Measurements from ENCODE around the gene CPNE7.

The CPNE7 gene

DNA sequence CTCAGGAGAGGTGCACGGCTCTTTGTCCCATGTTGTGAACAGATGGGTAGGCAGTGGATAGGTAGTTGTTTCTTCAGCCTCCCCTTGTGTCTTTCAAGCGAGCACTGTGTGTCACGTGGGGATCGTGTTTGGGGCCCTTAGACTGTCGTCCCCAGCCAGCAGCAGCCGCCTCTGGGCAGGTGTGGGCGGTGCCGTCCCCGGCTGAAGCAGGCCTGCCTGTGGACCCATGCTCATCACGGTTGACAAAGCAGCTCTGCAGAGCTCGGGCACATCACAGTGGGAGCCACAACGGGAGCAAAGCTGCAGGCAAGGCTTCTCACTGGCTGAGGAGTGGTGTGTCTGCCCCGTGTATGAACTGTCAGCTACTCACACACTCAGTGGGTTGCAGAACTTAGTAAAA is 19.8 kb upstream of the CPNE7 start:
- WGBS (ENCODE audit: insufficient coverage): 99% methylated on average over 12 of the region's 13 CpGs
- Histone ChIP-seq H3K4me3 (ENCODE audit: control insufficient read depth in 1 of 7, extremely low read depth in 1 of 7, insufficient read depth in 4 of 7, low read depth in 2 of 7, low read length in 6 of 7) (no peak overlapping the region), H3K4me1 (ENCODE audit: control extremely low read depth in 1 of 4, control insufficient read depth in 4 of 4, insufficient read depth in 4 of 4, low read length in 3 of 4) (peaks cover 0 to 27% (median 17%) of the 10 kb centered on the region in 4 experiments), H3K9me3 (ENCODE audit: control extremely low read depth in 1 of 5, control insufficient read depth in 4 of 5, insufficient read depth in 2 of 5, low read depth in 1 of 5, low read length in 4 of 5) (no peaks in the 10 kb centered on the region), H3K36me3 (ENCODE audit: control insufficient read depth in 4 of 4, insufficient read depth in 4 of 4, low read length in 3 of 4) (peaks cover 4 to 53% (median 36%) of the 10 kb centered on the region in 4 experiments), H3K27me3 (replicated peaks in 2 of 5; ENCODE audit: control insufficient read depth in 4 of 5, insufficient read depth in 5 of 5, low read length in 4 of 5) (no peaks in the 10 kb centered on the region), H3K27ac (ENCODE audit: insufficient read depth in 1 of 2, low read depth in 1 of 2, low read length in 2 of 2, poor library complexity in 1 of 2, severe bottlenecking in 2 of 2) (no peak overlapping the region)
- POLR2A ChIA-PET: no interaction called here
- DNase-seq: no peak
- CTCF ChIA-PET: interaction anchor here (0.7 to 3.2 kb wide), 5 partner anchors 8 to 220 kb away, joined by 3 to 12 read pairs (median 6); partner anchors contain the start of gene SPG7

GRCh38 chr16:89556750-89557689 is 18.5 kb upstream of the CPNE7 start:
- Histone ChIP-seq H3K9me3 (ENCODE audit: control extremely low read depth in 1 of 5, control insufficient read depth in 4 of 5, insufficient read depth in 2 of 5, low read depth in 1 of 5, low read length in 4 of 5) (no peaks in the 10 kb centered on the region), H3K27me3 (replicated peaks in 2 of 5; ENCODE audit: control insufficient read depth in 4 of 5, insufficient read depth in 5 of 5, low read length in 4 of 5) (no peaks in the 10 kb centered on the region), H3K4me3 (ENCODE audit: control insufficient read depth in 1 of 7, extremely low read depth in 1 of 7, insufficient read depth in 4 of 7, low read depth in 2 of 7, low read length in 6 of 7) (no peak overlapping the region), H3K4me1 (ENCODE audit: control extremely low read depth in 1 of 4, control insufficient read depth in 4 of 4, insufficient read depth in 4 of 4, low read length in 3 of 4) (peaks cover 0 to 33% (median 26%) of the 10 kb centered on the region in 4 experiments), H3K36me3 (ENCODE audit: control insufficient read depth in 4 of 4, insufficient read depth in 4 of 4, low read length in 3 of 4) (peaks cover 4 to 50% (median 34%) of the 10 kb centered on the region in 4 experiments), H3K27ac (ENCODE audit: insufficient read depth in 1 of 2, low read depth in 1 of 2, low read length in 2 of 2, poor library complexity in 1 of 2, severe bottlenecking in 2 of 2) (peak overlapping the region in 1 of 2 experiments; percentile 9)
- ChIA-PET CTCF (interaction anchor here (0.6 to 3.2 kb wide), 19 partner anchors 8 to 259 kb away, joined by 3 to 12 read pairs (median 5); partner anchors contain the start of gene SPG7), POLR2A (interaction anchor here (1.0 kb wide), 1 partner anchor 17 kb away, joined by 3 read pairs; no protein-coding TSS in a partner anchor)
- DNase-seq: peak; percentile 76 to 87 (median 82)
- WGBS (ENCODE audit: insufficient coverage): 59% methylated on average over 34 of the region's 34 CpGs

- POLR2A ChIA-PET: interaction anchor here (1.0 kb wide), 1 partner anchor 18 kb away, joined by 3 read pairs; no protein-coding TSS in a partner anchor
Measured at GRCh38 chr16:89557690-89558490, 17.7 kb upstream of the CPNE7 start.

GRCh38 chr16:89560378-89561141 is 15.0 kb upstream of the CPNE7 start, which contains the start of gene RPL13:
Gene RPL13, plus strand, starts transcription at chr16:89560682. Its CDS starts 278 bp downstream, at chr16:89560960.
- WGBS (ENCODE audit: insufficient coverage): under 1% methylated on average over 72 of the region's 87 CpGs
- POLR2A ChIA-PET: no interaction called here
- Histone ChIP-seq H3K36me3 (ENCODE audit: control insufficient read depth in 4 of 4, insufficient read depth in 4 of 4, low read length in 3 of 4) (peaks cover 7 to 51% (median 38%) of the 10 kb centered on the region in 4 experiments), H3K27me3 (replicated peaks in 2 of 5; ENCODE audit: control insufficient read depth in 4 of 5, insufficient read depth in 5 of 5, low read length in 4 of 5) (no peaks in the 10 kb centered on the region), H3K4me3 (ENCODE audit: control insufficient read depth in 1 of 7, extremely low read depth in 1 of 7, insufficient read depth in 4 of 7, low read depth in 2 of 7, low read length in 6 of 7) (peak within 1 kb of the TSS; percentile 79 to 96 (median 89)), H3K4me1 (ENCODE audit: control extremely low read depth in 1 of 4, control insufficient read depth in 4 of 4, insufficient read depth in 4 of 4, low read length in 3 of 4) (peaks cover 0 to 68% (median 57%) of the 10 kb centered on the region in 4 experiments), H3K9me3 (ENCODE audit: control extremely low read depth in 1 of 5, control insufficient read depth in 4 of 5, insufficient read depth in 2 of 5, low read depth in 1 of 5, low read length in 4 of 5) (no peaks in the 10 kb centered on the region), H3K27ac (ENCODE audit: insufficient read depth in 1 of 2, low read depth in 1 of 2, low read length in 2 of 2, poor library complexity in 1 of 2, severe bottlenecking in 2 of 2) (peak within 1 kb of the TSS; percentile 84 to 94)
- peak; percentile 93 to 97 (median 96) for DNase-seq
- CTCF ChIA-PET: interaction anchor here (1.7 kb wide), 1 partner anchor 21 kb away, joined by 5 read pairs; no protein-coding TSS in a partner anchor

More at GRCh38 chr16:89557690-89558490, 17.7 kb upstream of the CPNE7 start:
- WGBS (ENCODE audit: insufficient coverage): 96% methylated on average over 14 of the region's 19 CpGs
- no peaks in the 10 kb centered on the region for H3K27me3 ChIP-seq (replicated peaks in 2 of 5; ENCODE audit: control insufficient read depth in 4 of 5, insufficient read depth in 5 of 5, low read length in 4 of 5)
- DNase-seq: no peak
- H3K9me3 ChIP-seq (ENCODE audit: control extremely low read depth in 1 of 5, control insufficient read depth in 4 of 5, insufficient read depth in 2 of 5, low read depth in 1 of 5, low read length in 4 of 5): no peaks in the 10 kb centered on the region
- H3K4me1 ChIP-seq (ENCODE audit: control extremely low read depth in 1 of 4, control insufficient read depth in 4 of 4, insufficient read depth in 4 of 4, low read length in 3 of 4): peaks cover 0 to 42% (median 33%) of the 10 kb centered on the region in 4 experiments
- H3K36me3 ChIP-seq (ENCODE audit: control insufficient read depth in 4 of 4, insufficient read depth in 4 of 4, low read length in 3 of 4): peaks cover 4 to 50% (median 35%) of the 10 kb centered on the region in 4 experiments
- H3K4me3 ChIP-seq (ENCODE audit: control insufficient read depth in 1 of 7, extremely low read depth in 1 of 7, insufficient read depth in 4 of 7, low read depth in 2 of 7, low read length in 6 of 7): no peak overlapping the region
- H3K27ac ChIP-seq (ENCODE audit: insufficient read depth in 1 of 2, low read depth in 1 of 2, low read length in 2 of 2, poor library complexity in 1 of 2, severe bottlenecking in 2 of 2): no peak overlapping the region
- CTCF ChIA-PET: interaction anchor here (0.6 to 3.2 kb wide), 16 partner anchors 9 to 236 kb away, joined by 3 to 12 read pairs (median 4); no protein-coding TSS in a partner anchor

DNA sequence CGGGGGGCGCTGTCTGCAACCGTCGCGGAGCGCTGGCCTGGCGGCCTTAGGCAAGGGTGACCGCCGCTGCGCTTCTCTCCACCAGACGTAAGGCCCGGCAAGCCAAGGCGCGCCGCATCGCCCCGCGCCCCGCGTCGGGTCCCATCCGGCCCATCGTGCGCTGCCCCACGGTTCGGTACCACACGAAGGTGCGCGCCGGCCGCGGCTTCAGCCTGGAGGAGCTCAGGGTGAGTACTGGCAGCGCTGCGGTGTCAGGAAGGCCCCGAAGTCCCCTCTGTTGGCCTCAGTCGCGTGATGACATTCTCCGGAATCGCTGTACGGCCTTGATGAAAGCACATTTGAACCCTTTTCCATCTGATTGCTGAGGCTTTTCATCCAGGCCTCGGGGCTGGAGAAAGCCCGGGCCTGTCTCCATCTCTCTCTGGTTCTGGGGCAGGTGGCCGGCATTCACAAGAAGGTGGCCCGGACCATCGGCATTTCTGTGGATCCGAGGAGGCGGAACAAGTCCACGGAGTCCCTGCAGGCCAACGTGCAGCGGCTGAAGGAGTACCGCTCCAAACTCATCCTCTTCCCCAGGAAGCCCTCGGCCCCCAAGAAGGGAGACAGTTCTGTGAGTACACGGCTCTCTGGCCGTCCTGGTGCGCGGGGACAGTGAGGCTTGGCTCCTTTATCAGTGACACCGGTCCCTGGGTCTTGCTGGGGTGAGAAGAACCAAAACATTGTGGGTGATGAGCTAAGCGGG is 14.2 kb upstream of the CPNE7 start:
- Histone ChIP-seq H3K27ac (ENCODE audit: insufficient read depth in 1 of 2, low read depth in 1 of 2, low read length in 2 of 2, poor library complexity in 1 of 2, severe bottlenecking in 2 of 2) (peak overlapping the region; percentile 84 to 94), H3K36me3 (ENCODE audit: control insufficient read depth in 4 of 4, insufficient read depth in 4 of 4, low read length in 3 of 4) (peaks cover 5 to 44% (median 35%) of the 10 kb centered on the region in 4 experiments), H3K27me3 (replicated peaks in 2 of 5; ENCODE audit: control insufficient read depth in 4 of 5, insufficient read depth in 5 of 5, low read length in 4 of 5) (no peaks in the 10 kb centered on the region), H3K9me3 (ENCODE audit: control extremely low read depth in 1 of 5, control insufficient read depth in 4 of 5, insufficient read depth in 2 of 5, low read depth in 1 of 5, low read length in 4 of 5) (no peaks in the 10 kb centered on the region), H3K4me3 (ENCODE audit: control insufficient read depth in 1 of 7, extremely low read depth in 1 of 7, insufficient read depth in 4 of 7, low read depth in 2 of 7, low read length in 6 of 7) (peak overlapping the region; percentile 79 to 96 (median 89)), H3K4me1 (ENCODE audit: control extremely low read depth in 1 of 4, control insufficient read depth in 4 of 4, insufficient read depth in 4 of 4, low read length in 3 of 4) (peaks cover 0 to 69% (median 63%) of the 10 kb centered on the region in 4 experiments)
- peak in 1 of 3 donors; percentile 20 for DNase-seq
- WGBS (ENCODE audit: insufficient coverage): 8% methylated on average over 47 of the region's 58 CpGs
- ChIA-PET CTCF (no interaction called here), POLR2A (no interaction called here)
